Epithelial cell of esophagus (primary cell): ENCODE measurements around the gene HOXA3.

ENCODE experiments used
- DNase-seq: peaks from one replicate; pipeline ENCODE4 v3.0.0; 2010; ENCODE audit warnings: low read depth
- H3K4me3 ChIP-seq: 2 replicates; pipeline ENCODE4 v1.5.1; 2011; ENCODE audit warnings: mild to moderate bottlenecking, low read length, control low read depth
- CTCF ChIP-seq: IDR thresholded peaks from 2 replicates; pipeline ENCODE4 v1.5.1; 2011; ENCODE audit warnings: low read depth, mild to moderate bottlenecking, low read length, control low read depth, inconsistent platforms; ENCODE audit not compliant: insufficient read depth; ENCODE audit errors: missing control alignments

The HOXA3 gene

GRCh38 chr7:27106181-27106900, 46.0 kb downstream of the HOXA3 start:
- no peak for TF ChIP-seq CTCF
- no peak for DNase-seq
- H3K4me3 ChIP-seq: no peak overlapping the region

- DNase-seq: no peak
- no peak for TF ChIP-seq CTCF
- H3K4me3 ChIP-seq: no peak overlapping the region
These were observed 46.9 kb downstream of the HOXA3 start for GRCh38 chr7:27105301-27106031.

- no peak overlapping the region for H3K4me3 ChIP-seq
- no peak for TF ChIP-seq CTCF
- DNase-seq: no peak
These were observed 47.9 kb downstream of the HOXA3 start for GRCh38 chr7:27104341-27105058.

- DNase-seq: no peak
- H3K4me3 ChIP-seq: no peak overlapping the region
- no peak for TF ChIP-seq CTCF
These were observed 48.7 kb downstream of the HOXA3 start for GRCh38 chr7:27103489-27104226.

GRCh38 chr7:27102581-27103442, 49.6 kb downstream of the HOXA3 start, which contains the start of gene HOXA2:
Gene HOXA2 (minus strand): TSS chr7:27102683. CDS start chr7:27102500, 183 bp downstream.
- H3K4me3 ChIP-seq: no peak within 1 kb of the TSS
- TF ChIP-seq CTCF: no peak
- DNase-seq: no peak
